SU-DHL-6 (cell line): ENCODE measurements around the gene WWOX.

Experiments used
- H2AFZ ChIP-seq: fragments of 200-600 bp; sonication (generic); 2 replicates; pipeline ENCODE4 v1.6.1; 2014; ENCODE audit warnings: low read depth, mild to moderate bottlenecking, moderate library complexity, mixed read lengths, antibody characterized with exemption, low read length; ENCODE audit not compliant: severe bottlenecking
- H3F3A ChIP-seq: fragments of 200-600 bp; shearing (Covaris generic); 2 replicates; pipeline ENCODE4 v1.6.0; 2016; ENCODE audit warnings: antibody characterized with exemption, mild to moderate bottlenecking; ENCODE audit not compliant: insufficient read depth
- H3K27ac ChIP-seq: fragments of 200-600 bp; sonication (generic); 2 replicates; pipeline ENCODE4 v1.5.1; 2016; ENCODE audit warnings: low read depth, mild to moderate bottlenecking, low read length, moderate library complexity, mixed read lengths
- H3K27me3 ChIP-seq: fragments of 200-600 bp; sonication (generic), shearing (Covaris generic); 2 replicates; pipeline ENCODE4 v1.6.0; 2014; ENCODE audit warnings: mild to moderate bottlenecking, low read length
- H3K36me3 ChIP-seq: fragments of 200-600 bp; sonication (generic); 2 replicates; pipeline ENCODE4 v1.6.1; 2014; ENCODE audit warnings: mild to moderate bottlenecking, low read length, mixed read lengths
- H3K4me2 ChIP-seq: fragments of 300-600, 200-600 bp; shearing (Covaris generic), sonication (generic); 2 replicates; pipeline ENCODE4 v1.6.0; 2014; ENCODE audit warnings: low read length, low read depth, mild to moderate bottlenecking; ENCODE audit not compliant: poor library complexity, severe bottlenecking
- H3K4me3 ChIP-seq: fragments of 200-600 bp; sonication (generic); 2 replicates; pipeline ENCODE4 v1.5.1; 2014; ENCODE audit warnings: antibody characterized with exemption, low read length, mild to moderate bottlenecking, mixed read lengths; ENCODE audit not compliant: insufficient read depth, poor library complexity, severe bottlenecking
- H3K79me2 ChIP-seq: fragments of 200-600 bp; sonication (generic); 2 replicates; pipeline ENCODE4 v1.6.1; 2014; ENCODE audit warnings: mild to moderate bottlenecking, low read length, moderate library complexity; ENCODE audit not compliant: insufficient read depth
- H3K9ac ChIP-seq: fragments of 200-600 bp; sonication (generic); 2 replicates; pipeline ENCODE4 v1.7.0; 2014; ENCODE audit warnings: mild to moderate bottlenecking, low read length
- H3K9me2 ChIP-seq: fragments of 200-600 bp; sonication (generic); replicated peaks from 2 replicates; pipeline ENCODE4 v1.6.1; 2014; ENCODE audit warnings: low read length; ENCODE audit not compliant: insufficient read depth
- H3K9me3 ChIP-seq: fragments of 200-600 bp; sonication (generic); 2 replicates; pipeline ENCODE4 v1.6.1; 2014; ENCODE audit warnings: low read length, mixed read lengths; ENCODE audit not compliant: insufficient read depth
- H4K20me1 ChIP-seq: fragments of 200-600 bp; sonication (generic); 2 replicates; pipeline ENCODE4 v1.6.1; 2014; ENCODE audit warnings: low read depth, mild to moderate bottlenecking, antibody characterized with exemption, low read length, moderate library complexity, mixed read lengths
- EZH2phosphoT487 ChIP-seq: fragments of 200-600 bp; sonication (generic), shearing (Covaris generic); conservative IDR thresholded peaks from 2 replicates; pipeline ENCODE4 v1.6.1; 2018; ENCODE audit warnings: mild to moderate bottlenecking, antibody characterized with exemption, low read length, moderate library complexity, mixed read lengths
- TF ChIP-seq, protein P1 (sequence below): fragments of 200-600 bp; sonication (generic); IDR thresholded peaks from one replicate; pipeline ENCODE4 v1.5.1; 2017; ENCODE audit warnings: antibody characterized with exemption, mild to moderate bottlenecking, low read length, moderate library complexity; ENCODE audit not compliant: insufficient read depth, poor library complexity, severe bottlenecking

WWOX gene

DNA sequence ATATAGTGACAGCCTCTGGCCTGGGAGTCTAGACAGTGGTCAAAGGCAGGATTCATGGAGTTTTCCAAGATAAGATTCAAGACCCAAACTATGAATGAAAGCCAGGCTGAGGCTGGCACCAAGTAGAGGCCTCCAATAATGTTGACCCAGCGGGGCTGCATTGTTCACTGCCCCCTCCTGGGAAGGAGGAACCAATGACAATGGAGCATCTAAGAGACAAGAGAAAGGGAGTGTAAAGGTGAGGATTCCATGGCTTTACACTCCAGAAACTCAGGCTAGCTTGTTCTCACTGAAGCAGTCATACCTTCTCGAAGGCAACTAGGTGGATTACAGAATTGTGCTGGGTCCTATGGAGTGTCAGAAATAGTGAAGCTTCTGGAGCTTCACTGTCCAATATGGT, 380.3 kb downstream of the WWOX start:
- H3K9me3 ChIP-seq, result no peaks in the 10 kb centered on the region
- H2AFZ ChIP-seq, result no peak overlapping the region
- H3K36me3 ChIP-seq, result no peaks in the 10 kb centered on the region
- no peaks in the 10 kb centered on the region for H3K79me2 ChIP-seq
- H3K4me2 ChIP-seq, result no peak overlapping the region
- H3K9ac ChIP-seq, result no peak overlapping the region
- no peak overlapping the region for H3K4me3 ChIP-seq
- H3K27me3 ChIP-seq, result no peaks in the 10 kb centered on the region
- peaks cover 3% of the 10 kb centered on the region; the same call in 1 of the 2 replicates for H4K20me1 ChIP-seq
- no peak for TF ChIP-seq EZH2phosphoT487
- no peak overlapping the region for H3K27ac ChIP-seq
- H3K9me2 ChIP-seq, result no peaks in the 10 kb centered on the region
- no peaks in the 10 kb centered on the region for H3F3A ChIP-seq

DNA sequence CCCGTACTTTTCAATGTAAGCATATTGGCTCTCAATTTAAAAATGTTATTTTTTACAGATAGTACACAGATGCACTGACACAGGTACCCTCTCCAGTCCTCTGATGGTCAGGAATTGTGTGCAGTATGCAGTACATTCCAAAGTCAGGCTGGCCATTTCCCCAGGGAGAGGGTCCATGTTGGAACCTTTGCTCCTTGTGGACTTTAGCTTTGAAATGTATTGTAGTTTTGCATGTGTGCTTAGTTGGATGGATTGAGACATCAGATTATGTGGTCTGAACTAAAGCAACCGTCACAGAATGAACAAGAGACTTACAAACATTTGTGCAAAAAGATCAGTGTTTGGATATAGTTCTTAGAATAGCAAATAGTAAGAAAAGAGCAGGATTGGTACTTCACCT, 381.1 kb downstream of the WWOX start:
- H3K27me3 ChIP-seq, result no peaks in the 10 kb centered on the region
- TF ChIP-seq, protein P1, sequence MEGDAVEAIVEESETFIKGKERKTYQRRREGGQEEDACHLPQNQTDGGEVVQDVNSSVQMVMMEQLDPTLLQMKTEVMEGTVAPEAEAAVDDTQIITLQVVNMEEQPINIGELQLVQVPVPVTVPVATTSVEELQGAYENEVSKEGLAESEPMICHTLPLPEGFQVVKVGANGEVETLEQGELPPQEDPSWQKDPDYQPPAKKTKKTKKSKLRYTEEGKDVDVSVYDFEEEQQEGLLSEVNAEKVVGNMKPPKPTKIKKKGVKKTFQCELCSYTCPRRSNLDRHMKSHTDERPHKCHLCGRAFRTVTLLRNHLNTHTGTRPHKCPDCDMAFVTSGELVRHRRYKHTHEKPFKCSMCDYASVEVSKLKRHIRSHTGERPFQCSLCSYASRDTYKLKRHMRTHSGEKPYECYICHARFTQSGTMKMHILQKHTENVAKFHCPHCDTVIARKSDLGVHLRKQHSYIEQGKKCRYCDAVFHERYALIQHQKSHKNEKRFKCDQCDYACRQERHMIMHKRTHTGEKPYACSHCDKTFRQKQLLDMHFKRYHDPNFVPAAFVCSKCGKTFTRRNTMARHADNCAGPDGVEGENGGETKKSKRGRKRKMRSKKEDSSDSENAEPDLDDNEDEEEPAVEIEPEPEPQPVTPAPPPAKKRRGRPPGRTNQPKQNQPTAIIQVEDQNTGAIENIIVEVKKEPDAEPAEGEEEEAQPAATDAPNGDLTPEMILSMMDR, result no peak
- no peak for TF ChIP-seq EZH2phosphoT487
- H3K9ac ChIP-seq, result no peak overlapping the region
- H4K20me1 ChIP-seq, result peaks cover 3% of the 10 kb centered on the region; the same call in 1 of the 2 replicates
- no peaks in the 10 kb centered on the region for H3K79me2 ChIP-seq
- H3K27ac ChIP-seq, result no peak overlapping the region
- H3K4me2 ChIP-seq, result no peak overlapping the region
- H3K36me3 ChIP-seq, result no peaks in the 10 kb centered on the region
- no peaks in the 10 kb centered on the region for H3K9me2 ChIP-seq
- no peak overlapping the region for H2AFZ ChIP-seq
- no peak overlapping the region for H3K4me3 ChIP-seq
- no peaks in the 10 kb centered on the region for H3K9me3 ChIP-seq
- H3F3A ChIP-seq, result no peaks in the 10 kb centered on the region

DNA sequence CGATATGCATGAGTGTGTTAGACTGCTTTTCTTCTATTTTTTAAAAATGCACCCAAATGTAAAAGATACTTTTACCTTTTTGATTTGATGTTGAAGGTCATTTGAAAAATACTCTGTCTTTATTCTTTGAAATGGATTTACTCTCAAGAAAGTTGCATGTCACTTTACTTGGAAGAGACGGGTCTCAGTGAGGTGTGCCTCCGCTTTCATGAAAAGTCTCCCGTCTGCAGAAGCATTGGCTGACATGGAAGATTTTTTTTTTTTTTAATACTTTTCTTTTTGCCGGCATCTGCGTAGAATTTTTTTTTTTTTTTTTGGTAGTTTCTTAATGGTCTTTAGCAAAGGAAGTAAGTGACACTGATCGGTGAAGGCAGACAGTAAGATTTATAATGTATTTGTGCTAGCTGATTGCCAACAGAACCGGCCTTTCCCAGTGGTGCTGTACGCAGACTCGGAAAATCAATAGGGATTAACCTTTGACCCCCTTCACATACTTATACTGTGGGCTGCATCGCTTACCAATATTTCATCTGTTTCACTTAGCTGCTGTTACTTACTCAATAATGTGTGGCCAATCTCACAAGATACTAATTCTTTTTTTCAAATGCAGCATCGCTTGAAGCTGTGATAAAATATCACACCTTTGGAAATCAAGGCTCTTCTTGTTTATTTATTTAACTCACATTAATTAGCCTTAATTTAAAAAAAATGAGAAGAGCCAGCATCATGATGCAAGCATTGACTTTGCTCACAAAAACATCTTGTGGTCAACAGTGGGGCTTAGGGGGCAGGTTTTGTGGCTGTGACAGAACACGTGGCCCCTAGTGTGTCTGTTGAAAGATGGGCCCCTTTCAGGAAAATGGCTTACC, 383.9 kb downstream of the WWOX start:
- H3K79me2 ChIP-seq, result no peaks in the 10 kb centered on the region
- no peaks in the 10 kb centered on the region for H3F3A ChIP-seq
- no peak overlapping the region for H3K9ac ChIP-seq
- no peak overlapping the region for H3K4me2 ChIP-seq
- no peaks in the 10 kb centered on the region for H3K36me3 ChIP-seq
- H3K9me3 ChIP-seq, result no peaks in the 10 kb centered on the region
- no peak overlapping the region for H3K27ac ChIP-seq
- no peaks in the 10 kb centered on the region for H3K9me2 ChIP-seq
- no peaks in the 10 kb centered on the region for H3K27me3 ChIP-seq
- peaks cover 3% of the 10 kb centered on the region; the same call in 1 of the 2 replicates for H4K20me1 ChIP-seq
- H3K4me3 ChIP-seq, result no peak overlapping the region
- no peak overlapping the region for H2AFZ ChIP-seq
- TF ChIP-seq, protein P1, result no peak
- TF ChIP-seq EZH2phosphoT487, result no peak

DNA sequence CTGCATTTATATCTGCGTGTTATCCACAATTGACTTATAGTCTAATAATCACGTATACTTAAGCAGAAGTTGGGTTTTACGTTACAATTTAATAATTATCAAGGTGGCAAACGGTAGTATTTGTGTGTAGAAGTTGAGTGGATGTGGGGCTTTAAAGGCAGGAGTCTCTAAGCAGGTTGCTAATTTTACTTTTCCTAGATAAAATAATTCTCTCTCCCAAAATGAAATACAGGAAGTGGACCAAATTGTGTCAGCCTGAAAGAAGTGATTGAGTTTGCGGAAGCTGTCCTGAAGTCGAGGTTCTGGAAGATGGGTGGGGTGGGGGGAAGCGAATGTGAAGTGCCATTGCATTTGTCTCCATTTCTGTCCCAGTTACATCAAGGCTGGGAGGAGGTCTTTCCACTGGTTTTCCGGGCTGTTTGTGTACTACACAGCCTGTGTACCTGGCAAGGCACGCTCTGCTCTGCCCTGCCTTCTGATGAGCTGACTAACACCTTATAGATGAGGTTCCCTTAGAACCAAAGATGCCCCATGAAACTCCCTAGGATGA, 385.1 kb downstream of the WWOX start:
- no peak for TF ChIP-seq EZH2phosphoT487
- TF ChIP-seq, protein P1, result no peak
- Histone ChIP-seq H3K4me2 (no peak overlapping the region), H3K9me3 (no peaks in the 10 kb centered on the region), H3K27ac (no peak overlapping the region), H3K79me2 (no peaks in the 10 kb centered on the region), H3F3A (no peaks in the 10 kb centered on the region), H4K20me1 (0 out of 2 replicates have a peak, but pooled peaks cover 3% of the 10 kb centered on the region), H3K36me3 (no peaks in the 10 kb centered on the region), H3K4me3 (no peak overlapping the region), H3K9me2 (no peaks in the 10 kb centered on the region), H3K9ac (no peak overlapping the region), H2AFZ (no peak overlapping the region), H3K27me3 (no peaks in the 10 kb centered on the region)
